Fibroblast of pulmonary artery (primary cell): ENCODE results near the gene ZNF747.

Experiments
- DNase-seq: peaks from one replicate; pipeline ENCODE4 v3.0.0-alpha.2; 2010; ENCODE audit warnings: low read depth
- H3K4me3 ChIP-seq: replicated peaks from 2 replicates; pipeline ENCODE4 v1.5.1; 2011; ENCODE audit warnings: low read depth, mild to moderate bottlenecking, control low read depth, low read length, moderate library complexity
- TF ChIP-seq, protein P1 (sequence below): IDR thresholded peaks from 2 replicates; pipeline ENCODE4 v1.5.1; 2011; ENCODE audit warnings: mild to moderate bottlenecking, control low read depth, low read length, inconsistent platforms; ENCODE audit errors: missing control alignments

Gene ZNF747

DNA sequence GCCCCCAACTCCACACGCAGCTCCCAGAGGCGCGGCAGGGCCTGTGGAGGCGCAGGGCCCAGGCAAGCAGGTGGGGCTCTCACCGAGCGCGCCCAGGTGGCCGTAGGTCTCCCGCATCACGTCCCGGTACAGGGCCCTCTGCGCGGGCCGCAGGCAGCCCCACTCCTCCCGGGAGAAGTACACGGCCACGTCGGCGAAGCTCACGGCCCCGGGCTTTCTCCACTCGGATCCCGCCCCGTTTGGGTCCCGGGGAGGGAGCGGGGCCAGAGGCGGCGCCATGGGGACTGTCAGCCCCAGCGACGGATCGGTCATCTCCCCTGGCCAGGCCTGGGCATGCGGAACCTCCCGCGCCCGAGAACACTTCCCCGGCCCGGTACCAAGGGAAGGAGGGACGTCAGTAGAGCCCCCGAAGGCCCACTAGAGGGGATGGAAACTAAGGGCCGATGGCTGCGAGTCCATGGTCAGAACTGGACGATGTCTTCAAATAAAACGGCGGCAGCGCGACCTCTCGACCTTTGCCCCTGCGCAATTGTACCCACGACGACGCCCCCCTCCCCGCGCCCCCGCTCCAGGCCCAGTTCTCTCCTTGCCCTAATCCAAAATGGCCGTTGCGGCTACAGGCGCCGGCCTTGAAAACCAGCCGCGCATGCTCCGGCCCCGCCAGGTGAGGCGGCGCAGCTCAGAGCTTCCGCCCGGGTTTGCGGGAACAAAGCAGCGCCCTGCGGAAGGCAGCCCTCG, at the start of gene ZNF747:
Gene ZNF747, minus strand, starts transcription at position 491 of the 738 bp plus-strand sequence. Its CDS starts 179 bp downstream, at position 312.
- H3K4me3 ChIP-seq = peak within 1 kb of the TSS; percentile 73
- DNase-seq = peak; percentile 77
- TF ChIP-seq, protein P1, sequence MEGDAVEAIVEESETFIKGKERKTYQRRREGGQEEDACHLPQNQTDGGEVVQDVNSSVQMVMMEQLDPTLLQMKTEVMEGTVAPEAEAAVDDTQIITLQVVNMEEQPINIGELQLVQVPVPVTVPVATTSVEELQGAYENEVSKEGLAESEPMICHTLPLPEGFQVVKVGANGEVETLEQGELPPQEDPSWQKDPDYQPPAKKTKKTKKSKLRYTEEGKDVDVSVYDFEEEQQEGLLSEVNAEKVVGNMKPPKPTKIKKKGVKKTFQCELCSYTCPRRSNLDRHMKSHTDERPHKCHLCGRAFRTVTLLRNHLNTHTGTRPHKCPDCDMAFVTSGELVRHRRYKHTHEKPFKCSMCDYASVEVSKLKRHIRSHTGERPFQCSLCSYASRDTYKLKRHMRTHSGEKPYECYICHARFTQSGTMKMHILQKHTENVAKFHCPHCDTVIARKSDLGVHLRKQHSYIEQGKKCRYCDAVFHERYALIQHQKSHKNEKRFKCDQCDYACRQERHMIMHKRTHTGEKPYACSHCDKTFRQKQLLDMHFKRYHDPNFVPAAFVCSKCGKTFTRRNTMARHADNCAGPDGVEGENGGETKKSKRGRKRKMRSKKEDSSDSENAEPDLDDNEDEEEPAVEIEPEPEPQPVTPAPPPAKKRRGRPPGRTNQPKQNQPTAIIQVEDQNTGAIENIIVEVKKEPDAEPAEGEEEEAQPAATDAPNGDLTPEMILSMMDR = no peak

DNA sequence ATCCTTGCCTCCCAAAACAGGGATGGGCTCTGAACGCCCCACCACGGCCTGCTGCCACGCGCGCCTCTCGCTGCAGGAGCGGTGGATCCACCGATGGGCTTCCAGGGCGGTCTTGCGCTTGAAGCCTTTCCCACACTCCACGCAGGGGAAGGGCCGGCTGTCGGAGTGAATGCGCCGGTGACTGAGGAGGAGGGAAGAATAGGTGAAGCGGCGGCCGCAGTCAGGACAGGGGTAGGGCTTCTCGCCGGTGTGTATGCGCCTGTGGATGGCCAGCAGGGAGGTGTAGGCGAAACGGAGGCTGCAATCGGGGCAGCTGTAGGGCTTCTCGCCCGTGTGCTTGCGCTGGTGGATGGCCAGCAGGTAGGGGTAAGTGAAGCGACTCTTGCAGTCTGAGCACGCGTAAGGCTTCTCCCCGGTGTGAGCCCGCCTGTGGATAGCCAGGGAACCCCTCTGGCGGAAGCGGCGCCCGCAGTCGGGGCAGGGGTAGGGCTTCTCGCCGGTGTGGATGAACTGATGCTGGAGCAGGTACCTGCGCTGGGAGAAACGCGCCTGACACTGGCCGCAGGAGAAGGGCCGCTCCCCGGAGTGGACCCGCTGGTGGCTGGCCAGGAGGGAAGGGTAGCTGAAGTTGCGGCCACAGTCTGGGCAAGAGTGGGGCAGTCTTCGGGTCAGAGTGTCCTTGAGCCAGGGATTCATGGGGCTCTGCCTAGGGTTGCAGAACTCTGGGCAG, 48.1 kb upstream of the ZNF747 start:
- no peak for DNase-seq
- TF ChIP-seq, protein P1 = no peak
- H3K4me3 ChIP-seq = no peak overlapping the region

DNA sequence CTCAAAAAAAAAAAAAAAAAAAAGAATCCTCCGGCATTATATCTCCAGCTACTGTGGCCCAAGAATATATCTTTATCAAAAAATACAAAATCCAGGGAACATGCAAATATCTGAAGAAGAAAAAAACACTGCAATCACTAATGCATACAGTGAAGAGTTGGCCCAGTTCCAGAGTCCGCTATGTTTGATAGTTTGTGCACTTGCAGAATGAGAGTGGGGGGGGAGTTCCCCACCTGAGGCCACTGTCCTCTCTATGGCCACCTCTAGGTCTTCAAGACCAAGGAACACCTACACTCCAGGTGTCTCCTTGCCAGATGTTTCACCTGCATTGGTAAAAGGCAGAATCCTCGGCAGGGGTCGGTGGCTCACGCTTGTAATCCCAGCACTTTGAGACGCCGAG, 46.8 kb upstream of the ZNF747 start:
- DNase-seq = no peak
- TF ChIP-seq, protein P1 = no peak
- no peak overlapping the region for H3K4me3 ChIP-seq

DNA sequence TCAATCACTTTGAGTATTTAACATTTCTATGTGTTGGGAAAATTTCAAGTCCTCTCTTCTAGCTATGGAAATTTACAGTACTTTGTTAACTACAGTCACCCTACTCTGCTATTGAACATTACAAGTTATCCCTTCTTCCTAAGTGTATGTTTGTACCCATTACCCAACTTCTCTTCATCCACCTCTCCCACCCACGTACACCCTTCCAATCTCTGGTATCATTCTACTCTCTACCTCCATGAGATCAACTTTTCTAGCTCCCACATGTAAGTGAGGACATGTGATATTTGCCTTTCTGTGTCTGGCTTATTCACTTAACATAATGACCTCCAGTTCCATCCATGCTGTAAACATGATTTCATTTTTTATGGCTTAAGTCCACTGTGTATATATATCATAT, 40.0 kb upstream of the ZNF747 start:
- TF ChIP-seq, protein P1 = no peak
- no peak for DNase-seq
- no peak overlapping the region for H3K4me3 ChIP-seq

DNA sequence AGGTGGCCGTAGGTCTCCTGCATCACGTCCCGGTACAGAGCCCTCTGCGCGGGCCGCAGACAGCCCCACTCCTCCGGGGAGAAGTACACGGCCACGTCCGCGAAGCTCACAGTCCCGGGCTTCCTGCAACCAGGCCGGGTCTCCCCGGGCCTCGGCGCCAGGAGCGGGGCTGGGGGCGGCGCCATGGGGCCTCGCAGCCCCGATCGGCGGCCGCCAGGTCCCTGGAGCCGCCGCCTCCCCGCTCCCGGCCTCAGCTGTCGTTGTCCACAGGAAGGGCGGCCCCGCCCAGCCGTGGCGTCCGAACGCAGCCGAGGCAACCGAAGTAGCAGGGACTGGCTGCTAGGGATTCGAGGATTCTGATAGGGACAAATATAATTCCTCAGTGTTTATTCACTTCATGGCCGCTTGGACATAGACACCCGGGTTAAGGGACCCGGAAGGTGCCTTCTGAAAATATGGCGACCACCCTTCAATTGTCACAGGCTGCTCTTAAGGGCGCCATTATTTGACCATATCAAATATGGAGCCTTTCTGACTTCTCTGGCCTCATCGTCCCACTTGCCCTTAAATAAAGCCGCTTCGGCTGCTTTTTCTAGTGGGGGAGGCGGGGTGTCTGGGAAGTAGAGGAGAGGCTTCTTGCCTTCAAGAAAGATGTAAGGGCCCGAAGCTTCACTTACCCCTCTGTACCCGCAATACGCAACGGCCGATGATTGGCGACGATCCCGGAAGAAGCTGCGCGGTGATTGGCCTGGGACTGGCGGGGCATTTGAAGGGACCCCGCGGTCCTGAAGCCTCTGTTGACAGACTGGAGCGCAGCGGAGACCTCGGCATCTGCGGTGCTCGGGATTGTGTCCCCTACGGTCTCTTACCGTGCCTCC, 37.0 kb upstream of the ZNF747 start, which contains the start of gene ZNF688:
Gene ZNF688, minus strand, starts transcription at position 270 of the 878 bp plus-strand sequence. Its CDS starts 85 bp downstream, at position 185.
- TF ChIP-seq, protein P1 = no peak
- peak; percentile 98 for DNase-seq
- peak within 1 kb of the TSS; percentile 67 for H3K4me3 ChIP-seq

DNA sequence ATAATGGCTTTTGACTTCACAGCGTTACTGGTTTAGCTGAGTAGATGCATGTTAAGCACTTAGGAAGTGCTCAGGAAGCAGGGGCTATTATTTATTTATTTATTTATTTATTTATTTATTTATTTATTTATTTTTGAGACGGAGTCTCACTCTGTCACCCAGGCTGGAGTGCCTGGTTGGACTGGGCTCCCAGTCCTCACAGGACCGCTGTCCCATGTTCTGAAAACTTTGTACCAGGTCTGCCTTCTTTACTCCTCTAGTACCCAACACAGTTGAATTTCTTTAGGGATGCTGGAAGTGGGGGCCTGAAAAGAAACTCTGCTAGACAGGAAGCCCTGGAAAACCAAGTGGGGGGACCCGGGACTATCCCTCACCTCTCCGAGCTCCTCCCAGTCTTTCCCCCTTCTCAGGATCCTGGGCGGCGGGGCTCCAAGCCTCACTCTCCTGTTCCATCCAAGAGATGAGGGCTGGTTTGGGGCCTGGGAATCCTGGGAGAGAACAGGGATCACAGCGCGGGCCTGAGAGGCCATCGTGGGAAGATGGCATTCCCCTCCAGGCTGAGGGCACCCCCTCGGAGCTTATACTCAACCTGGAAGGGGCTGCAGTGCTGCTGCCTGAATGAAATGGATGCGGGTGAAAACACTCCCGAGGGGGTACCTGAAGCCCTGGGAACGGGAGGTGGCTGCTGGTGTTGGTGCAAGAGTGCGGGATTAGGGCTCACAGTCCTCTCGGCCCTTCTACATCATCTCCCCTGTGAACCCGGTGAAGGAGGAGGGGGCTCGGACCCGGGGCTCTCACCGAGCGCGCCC, 36.2 kb upstream of the ZNF747 start:
- peak overlapping the region; percentile 67 for H3K4me3 ChIP-seq
- TF ChIP-seq, protein P1 = no peak
- DNase-seq = peak; percentile 50
